Stimulated activated CD8-positive, alpha-beta memory T cell treated with anti-CD3 and anti-CD28 coated beads, Interleukin-4, amount 100 ng/mL, for 4 hours (primary cell): Measurements from ENCODE around the gene SLC6A9.

Experiments
- DNase-seq, 2 donors: peaks; one replicate each; pipeline ENCODE4 v3.0.0-alpha.2; 2020; ENCODE audit warnings: low read depth in 2 of 2, low spot score in 1 of 2

SLC6A9 gene

DNA sequence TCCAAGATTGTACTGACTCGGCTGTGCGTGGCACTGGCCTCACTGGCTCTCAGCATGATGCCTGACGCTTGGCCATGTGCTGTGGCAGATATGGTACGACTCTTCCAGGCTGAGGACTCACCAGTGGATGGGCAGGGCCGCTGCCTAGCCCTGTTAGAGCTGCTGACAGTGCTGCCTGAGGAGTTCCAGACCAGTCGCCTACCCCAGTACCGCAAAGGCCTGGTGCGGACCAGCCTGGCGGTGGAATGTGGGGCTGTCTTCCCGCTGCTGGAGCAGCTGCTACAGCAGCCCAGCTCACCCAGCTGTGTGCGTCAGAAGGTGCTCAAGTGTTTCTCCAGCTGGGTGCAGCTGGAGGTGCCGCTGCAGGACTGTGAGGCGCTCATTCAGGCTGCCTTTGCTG lies 81.6 kb downstream of the SLC6A9 start:
- DNase-seq = no peak

DNA sequence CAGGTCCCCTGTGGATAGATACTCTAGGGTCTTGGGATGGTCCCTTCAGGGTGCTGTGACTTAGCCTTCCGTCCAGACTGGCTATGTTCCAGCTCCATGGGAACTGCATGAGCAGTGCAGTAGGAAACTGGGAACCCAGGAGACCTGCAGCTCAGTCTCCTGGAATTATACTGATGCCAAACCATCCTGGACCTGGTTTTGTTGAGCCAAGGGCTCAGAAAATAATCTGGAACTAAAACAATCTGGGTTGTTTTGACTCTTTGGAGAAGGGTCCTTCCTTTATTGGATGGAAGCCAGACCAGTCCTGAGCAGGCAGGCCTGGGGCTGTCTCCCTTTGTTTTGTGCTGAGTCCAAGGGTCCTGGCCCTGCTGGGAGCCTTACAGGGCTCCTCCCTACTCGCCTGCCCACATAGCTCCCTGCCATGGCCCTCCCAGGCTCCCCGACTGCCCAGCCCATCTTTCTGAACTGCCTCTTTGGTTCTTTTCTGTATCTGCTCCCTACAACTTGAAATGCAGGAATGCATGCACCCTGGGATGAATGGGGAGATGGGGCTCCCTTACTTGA lies 83.3 kb downstream of the SLC6A9 start:
- DNase-seq = no peak

GRCh38 chr1:43947061-43947873 lies 84.0 kb downstream of the SLC6A9 start:
- DNase-seq = no peak
